ENCODE data around the gene HCAR1.
"Not testable (repeated sequence)": the region's sequence is repeated elsewhere in the genome, so short reads cannot be mapped to it uniquely, and the experiment has no call there.

Gene HCAR1, protein sequence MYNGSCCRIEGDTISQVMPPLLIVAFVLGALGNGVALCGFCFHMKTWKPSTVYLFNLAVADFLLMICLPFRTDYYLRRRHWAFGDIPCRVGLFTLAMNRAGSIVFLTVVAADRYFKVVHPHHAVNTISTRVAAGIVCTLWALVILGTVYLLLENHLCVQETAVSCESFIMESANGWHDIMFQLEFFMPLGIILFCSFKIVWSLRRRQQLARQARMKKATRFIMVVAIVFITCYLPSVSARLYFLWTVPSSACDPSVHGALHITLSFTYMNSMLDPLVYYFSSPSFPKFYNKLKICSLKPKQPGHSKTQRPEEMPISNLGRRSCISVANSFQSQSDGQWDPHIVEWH

DNA sequence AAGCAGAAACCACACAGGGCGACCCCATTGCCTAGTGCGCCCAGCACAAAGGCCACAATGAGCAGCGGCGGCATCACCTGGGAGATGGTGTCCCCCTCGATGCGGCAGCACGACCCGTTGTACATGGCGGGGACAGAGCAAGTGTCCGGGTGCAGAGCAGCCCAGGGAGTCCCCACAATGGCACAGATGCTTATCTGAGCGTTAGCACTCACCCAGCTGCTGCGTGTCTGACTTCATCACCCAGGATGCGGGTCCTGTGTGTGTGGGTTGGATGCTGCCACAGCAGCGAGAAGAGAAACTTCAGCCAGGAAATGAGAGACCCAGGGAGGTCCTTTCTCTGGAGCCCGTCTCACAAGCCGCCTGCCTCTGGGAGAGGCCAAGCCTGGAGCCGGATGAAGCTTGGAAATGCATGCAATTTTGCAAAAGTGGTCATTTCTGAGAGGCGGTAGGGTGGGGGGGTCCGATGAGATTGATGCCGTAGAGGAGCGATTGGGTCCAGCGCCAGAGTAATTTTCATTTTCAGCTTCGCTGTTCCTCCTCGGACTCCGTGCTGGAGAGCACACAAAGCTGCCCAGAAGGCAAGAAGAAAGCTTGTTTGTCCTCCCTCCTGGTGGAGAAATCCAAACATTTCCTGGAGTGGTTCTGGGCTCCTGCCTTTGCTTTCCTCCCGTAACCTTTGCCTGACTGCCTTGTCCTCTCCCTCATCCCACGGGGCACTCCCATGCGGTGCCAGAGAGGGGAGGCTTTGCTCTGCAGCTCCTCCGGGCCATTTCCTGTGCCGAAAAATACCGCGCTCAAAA is at the start of gene HCAR1:
Gene HCAR1, minus strand, starts transcription at position 630 of the 800 bp plus-strand sequence. Its CDS starts 505 bp downstream, at position 125.
- FAIRE-seq (no peak), DNase-seq (ENCODE audit: insufficient read length, low spot score) (no peak)

- FAIRE-seq (no peak), DNase-seq (ENCODE audit: insufficient read length, low spot score) (no peak)
Measured at GRCh38 chr12:122757568-122757967, 26.9 kb upstream of the HCAR1 start.

DNA sequence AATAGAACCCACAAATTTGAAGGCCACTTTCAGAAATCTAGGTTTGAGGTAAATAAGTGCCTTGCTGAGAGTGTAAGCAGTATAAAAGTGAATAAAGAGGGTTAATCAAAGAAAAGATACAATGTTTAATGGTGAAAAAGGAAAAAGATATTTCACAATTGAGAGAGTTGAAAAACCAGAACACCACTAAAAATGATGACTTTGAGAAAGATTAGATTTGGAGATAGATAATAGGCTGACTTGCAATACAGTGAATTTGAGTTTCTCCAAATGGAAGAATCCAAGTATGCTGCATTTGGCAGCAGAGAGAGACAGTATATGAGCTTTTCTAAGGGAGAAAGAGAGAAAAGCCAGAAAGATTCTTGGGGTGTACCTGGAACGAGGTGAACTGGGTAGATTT is 24.1 kb upstream of the HCAR1 start:
- DNase-seq (ENCODE audit: insufficient read length, low spot score) (no peak), FAIRE-seq (no peak)

GRCh38 chr12:122753319-122753650 is 22.6 kb upstream of the HCAR1 start:
- no peak for FAIRE-seq
- DNase-seq (ENCODE audit: insufficient read length, low spot score), result no peak

GRCh38 chr12:122752464-122753318 is 22.0 kb upstream of the HCAR1 start, which contains the start of gene DENR:
Gene DENR (plus strand): TSS chr12:122752824. CDS start chr12:122753702, 878 bp downstream.
- FAIRE-seq (peak; percentile 96), DNase-seq (ENCODE audit: insufficient read length, low spot score) (peak; percentile 91)

DNA sequence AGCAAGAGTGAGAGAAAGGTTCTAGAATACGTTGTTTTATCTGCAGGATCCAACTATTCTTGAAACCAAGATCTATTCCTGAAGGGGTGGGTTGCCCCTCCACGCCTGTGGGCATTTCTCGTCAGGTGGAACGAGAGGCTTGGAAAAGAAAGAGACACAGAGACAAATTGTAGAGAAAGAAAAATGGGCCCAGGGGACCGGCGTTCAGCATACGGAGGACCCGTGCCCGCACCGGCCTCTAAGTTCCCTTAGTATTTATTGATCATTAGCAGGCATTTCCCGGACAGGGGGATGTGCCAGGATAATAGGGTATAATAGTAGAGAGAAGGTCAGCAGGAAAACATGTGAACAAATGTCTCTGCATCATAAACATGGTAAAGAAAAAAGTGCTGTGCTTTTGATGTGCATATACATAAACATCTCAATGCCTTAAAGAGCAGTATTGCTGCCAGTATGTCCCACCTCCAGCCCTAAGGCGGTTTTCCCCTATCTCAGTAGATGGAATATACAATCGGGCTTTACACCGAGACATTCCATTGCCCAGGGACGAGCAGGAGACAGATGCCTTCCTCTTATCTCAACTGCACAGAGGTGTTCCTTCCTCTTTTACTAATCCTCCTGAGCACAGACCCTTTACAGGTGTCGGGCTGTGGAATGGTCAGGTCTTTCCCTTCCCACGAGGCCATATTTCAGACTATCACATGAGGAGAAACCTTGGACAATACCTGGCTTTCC is 20.3 kb upstream of the HCAR1 start:
- not testable (repeated sequence) for FAIRE-seq; DNase-seq (ENCODE audit: insufficient read length, low spot score)

DNA sequence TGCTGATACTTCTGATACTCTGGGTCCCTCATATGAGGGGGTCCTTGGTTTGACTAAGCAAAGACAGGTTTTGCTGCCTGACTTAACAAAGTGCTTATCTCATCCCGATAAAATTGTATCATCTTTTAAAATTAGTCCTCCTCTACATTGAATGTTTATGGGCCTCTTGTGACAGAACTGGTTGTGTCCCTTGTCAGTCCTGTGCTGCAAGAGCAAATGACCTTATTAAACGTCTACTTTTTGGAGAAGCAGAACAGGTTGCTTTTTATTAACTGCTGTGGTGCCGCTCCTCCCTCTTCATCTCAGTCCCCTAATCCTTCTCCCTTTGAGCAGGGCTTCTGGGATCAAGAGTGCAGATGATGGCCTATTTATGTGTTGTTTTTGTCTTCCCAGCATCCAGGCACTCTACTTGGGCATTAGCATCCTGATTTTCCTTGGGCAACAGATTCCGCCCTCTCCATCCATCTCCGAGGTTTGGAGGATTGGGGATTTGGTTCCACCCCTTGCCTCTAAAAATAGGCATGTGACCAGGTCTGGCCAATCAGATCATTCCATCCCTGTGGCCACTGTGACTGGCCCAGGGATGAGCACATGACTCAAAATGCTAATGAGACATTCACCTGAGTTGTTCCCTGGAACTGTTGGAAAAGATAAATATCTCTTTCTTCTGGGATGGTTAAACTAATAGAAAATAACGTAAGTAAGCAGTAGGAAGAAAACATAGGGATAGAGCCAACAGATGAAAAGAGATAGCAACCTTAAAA is 19.1 kb upstream of the HCAR1 start:
- FAIRE-seq (no peak), DNase-seq (ENCODE audit: insufficient read length, low spot score) (no peak)

DNA sequence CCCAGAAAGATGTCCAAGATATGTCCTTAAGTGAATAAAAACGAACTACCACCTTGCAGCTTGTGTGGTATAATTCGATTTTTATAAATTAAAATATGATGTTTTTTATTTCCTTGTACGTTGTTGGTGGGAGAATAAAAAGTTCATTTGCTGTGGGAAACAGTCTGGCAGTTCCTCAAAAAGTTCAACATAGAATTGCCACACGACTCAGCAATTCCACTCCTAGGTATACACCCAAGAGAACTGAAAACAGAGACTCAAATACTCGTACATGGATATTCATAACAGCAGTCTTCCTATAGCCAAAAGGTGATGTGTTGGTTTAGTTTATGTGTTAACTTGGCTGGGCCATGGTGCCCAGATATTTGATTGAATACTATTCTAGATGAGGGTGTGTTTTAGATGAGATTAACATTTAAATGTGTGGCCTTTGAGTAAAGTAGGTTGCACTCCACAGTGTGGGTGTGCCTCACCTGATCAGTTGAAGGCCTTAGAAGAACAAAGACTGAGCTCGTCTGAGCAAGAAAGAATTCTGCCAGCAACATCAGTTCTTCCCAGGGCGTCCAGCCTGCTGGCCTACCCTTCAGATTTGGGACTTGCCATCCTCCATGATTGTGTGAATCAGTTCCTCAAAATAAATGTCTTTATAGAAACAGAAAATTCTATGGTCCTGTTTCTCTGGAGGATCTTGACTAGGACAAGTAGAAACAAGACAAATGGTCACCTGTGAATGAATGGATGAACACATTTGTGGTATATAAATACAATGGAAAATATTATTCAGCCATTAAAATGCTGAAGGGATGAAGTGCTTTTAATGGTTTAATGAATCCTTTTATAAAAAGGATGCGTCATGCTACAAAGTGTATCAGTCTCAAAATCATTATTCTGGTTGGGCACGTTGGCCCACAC is 16.8 kb upstream of the HCAR1 start:
- FAIRE-seq, result no peak
- DNase-seq (ENCODE audit: insufficient read length, low spot score), result no peak

- DNase-seq (ENCODE audit: insufficient read length, low spot score) (no peak), FAIRE-seq (no peak)
Measured at GRCh38 chr12:122743895-122744525, 13.4 kb upstream of the HCAR1 start.

- no peak for DNase-seq (ENCODE audit: insufficient read length, low spot score)
- no peak for FAIRE-seq
Measured at GRCh38 chr12:122740351-122740750, 9.7 kb upstream of the HCAR1 start.

DNA sequence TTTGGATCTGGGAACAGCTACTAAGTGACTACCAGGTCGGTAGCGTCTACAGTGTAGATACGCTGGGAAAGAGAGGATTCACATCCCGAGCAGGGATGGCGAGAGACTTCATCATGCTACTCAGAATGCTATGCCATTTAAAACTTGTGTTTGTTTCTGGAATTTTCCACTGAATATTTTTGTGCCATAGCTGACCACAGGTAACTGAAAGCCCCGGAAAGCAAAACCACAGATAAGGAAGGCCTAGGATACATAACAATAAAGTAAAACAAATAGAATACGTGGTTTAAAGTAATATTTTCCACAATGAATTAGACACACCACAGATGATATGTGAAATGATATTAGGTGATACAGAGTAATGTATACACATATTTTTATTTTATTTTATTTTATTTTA is 7.9 kb upstream of the HCAR1 start:
- DNase-seq (ENCODE audit: insufficient read length, low spot score) (no peak), FAIRE-seq (no peak)

GRCh38 chr12:122732611-122733010 is 2.0 kb upstream of the HCAR1 start:
- FAIRE-seq (no peak), DNase-seq (ENCODE audit: insufficient read length, low spot score) (no peak)

DNA sequence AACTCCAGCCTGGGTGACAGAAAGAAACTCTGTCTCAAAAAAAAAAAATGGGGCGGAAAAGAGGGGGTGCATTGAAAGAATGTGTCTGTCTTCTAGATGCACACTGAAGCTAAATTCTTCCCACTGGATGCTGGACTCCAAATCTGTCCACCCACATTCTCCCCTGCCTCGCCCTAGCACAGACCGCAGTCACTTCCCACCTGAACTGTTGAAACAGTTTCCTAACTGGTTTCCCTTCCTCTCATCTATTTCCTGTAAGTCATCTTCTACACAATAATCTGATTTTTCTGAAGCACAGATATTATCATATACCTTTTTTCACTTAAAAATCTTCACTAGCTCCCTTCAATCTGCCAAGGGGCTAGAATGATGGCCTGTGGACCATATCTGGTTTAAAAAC is 1.5 kb upstream of the HCAR1 start:
- no peak for DNase-seq (ENCODE audit: insufficient read length, low spot score)
- peak; percentile 84 for FAIRE-seq

DNA sequence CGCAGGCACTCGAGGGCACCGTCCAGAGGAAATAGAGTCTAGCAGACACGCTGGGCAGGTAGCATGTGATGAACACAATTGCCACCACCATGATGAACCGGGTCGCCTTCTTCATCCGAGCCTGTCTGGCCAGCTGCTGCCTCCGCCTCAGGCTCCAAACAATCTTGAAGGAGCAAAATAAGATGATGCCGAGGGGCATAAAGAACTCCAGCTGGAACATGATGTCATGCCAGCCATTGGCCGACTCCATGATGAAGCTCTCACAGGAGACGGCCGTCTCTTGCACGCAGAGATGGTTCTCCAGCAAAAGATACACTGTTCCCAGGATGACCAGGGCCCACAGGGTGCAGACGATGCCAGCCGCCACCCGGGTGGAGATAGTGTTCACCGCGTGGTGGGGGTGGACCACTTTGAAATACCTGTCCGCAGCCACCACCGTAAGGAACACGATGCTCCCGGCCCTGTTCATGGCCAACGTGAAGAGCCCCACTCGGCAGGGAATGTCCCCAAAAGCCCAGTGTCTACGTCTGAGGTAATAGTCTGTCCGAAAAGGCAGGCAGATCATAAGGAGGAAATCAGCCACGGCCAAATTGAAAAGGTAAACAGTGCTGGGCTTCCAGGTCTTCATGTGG is 945 bp downstream of the HCAR1 start:
- FAIRE-seq, result no peak

GRCh38 chr12:122726080-122726558 is 4.5 kb downstream of the HCAR1 start:
- FAIRE-seq, result no peak
- no peak for DNase-seq (ENCODE audit: insufficient read length, low spot score)

More for the DNA sequence above, 945 bp downstream of the HCAR1 start:
- DNase-seq (ENCODE audit: insufficient read length, low spot score), result no peak

- FAIRE-seq, result peak; percentile 81
Measured at GRCh38 chr12:122725452-122726079, 5.1 kb downstream of the HCAR1 start.

DNA sequence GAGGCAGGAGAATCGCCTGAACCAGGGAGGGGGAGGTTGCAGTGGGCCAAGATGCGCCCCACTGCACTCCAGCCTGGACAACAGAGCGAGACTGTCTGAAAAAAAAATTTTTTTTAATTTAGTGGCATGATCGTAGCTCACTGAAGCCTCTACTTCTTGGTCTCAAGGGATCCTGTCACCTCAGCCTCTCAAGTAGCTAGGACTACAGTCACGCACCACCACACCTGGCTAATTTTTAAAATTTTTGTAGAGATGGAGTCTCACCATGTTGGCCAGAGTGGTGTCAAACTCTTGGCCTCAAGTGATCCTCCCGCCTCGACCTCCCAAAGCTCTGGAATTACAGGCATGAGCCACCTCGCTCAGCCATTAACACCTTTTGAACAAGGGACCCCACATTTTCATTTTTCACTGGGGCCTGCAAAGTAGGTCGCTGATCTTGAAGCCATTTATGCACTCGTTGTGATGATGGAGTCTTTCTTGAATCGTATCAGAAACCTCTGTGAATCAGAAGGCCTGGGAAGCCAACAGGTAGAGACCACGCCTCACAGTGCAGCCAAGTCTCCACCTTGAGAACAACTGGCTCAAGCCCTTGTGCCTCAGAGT is 5.9 kb downstream of the HCAR1 start:
- peak; percentile 42 for FAIRE-seq
- DNase-seq (ENCODE audit: insufficient read length, low spot score), result no peak

More at GRCh38 chr12:122725452-122726079, 5.1 kb downstream of the HCAR1 start:
- no peak for DNase-seq (ENCODE audit: insufficient read length, low spot score)
